GM19463 (cell line): ENCODE data around the gene GNPAT.
A peak's percentile ranks its signal among the peaks of the same experiment; 100 is the strongest.
"Not testable (repeated sequence)": the region's sequence is repeated elsewhere in the genome, so short reads cannot be mapped to it uniquely, and the experiment has no call there.

ENCODE experiments used
- ATAC-seq: cut with Tn5 transposase; IDR thresholded peaks from one replicate; pipeline ENCODE4 v1.9.1; 2021; ENCODE audit warnings: mild to moderate bottlenecking, moderate library complexity; ENCODE audit not compliant: unreplicated experiment

The GNPAT gene

DNA sequence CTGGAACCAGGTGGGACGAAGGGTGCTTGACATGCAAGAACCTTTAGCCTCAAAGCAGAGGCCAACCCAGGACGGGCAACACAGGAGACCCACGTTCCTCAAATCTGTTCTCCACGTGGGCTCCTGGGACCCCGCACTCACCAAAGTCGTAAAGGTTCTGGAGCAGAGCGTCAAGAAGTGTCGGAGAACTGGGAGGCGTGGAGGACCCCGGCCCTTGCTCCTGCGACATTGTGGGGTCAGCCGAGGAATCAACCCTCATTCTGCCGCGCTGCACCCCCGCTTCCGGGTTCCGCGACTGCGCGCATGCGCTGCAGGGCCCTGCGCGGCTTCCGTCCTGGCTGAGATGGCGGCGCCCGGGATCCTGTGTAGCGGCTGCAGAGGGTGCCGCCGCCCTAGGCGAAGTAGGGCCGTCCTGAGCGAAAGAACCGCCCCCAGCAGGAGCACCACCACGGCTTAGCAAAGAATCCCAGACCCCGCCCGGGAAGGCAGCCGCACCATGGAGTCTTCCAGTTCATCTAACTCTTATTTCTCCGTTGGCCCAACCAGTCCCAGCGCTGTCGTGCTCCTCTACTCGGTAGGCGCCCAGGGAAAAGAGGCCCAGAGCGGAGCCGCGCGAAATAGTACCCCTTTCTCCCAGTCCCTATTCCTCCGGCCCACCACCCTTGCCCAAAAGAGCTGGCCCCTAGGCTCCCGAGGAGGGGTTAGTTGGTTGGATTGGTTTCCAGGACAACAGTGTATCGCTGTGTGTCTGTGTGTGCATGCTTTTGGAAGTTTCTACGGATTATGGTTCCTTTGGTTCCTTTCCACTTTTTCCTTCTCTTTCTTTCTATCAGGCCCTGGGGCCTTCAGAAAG, at the start of gene GNPAT:
Gene GNPAT, plus strand, starts transcription at position 330 of the 853 bp plus-strand sequence. Its CDS starts 167 bp downstream, at position 497.
- ATAC-seq = peak; percentile 96

DNA sequence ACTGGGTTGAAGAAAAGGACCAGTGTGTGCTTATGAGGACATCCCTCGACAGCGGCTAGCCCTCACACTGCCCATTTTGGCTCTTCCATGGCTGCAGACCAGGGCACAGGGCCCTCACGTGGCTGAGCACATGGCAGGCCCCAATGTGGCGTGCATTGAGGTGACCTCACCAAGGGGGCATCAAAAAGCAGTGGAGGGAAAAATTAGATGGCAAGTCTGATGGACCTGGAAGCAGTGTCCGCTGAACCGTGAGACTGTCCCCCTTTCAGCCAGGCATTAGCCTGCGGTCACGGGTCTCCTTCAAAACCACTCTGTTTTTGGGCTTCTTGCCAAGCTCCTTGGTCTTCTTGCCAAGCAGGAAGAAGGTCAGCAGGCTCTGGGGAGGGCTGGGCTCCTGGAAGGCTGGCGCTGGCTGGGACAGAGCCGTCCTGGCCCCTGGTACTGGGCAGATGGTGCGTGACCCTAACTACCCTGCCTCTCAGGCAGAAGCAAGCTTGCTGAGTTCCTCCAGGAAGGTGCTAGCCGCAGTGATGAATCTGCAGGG, 48.3 kb upstream of the GNPAT start:
- no peak for ATAC-seq

DNA sequence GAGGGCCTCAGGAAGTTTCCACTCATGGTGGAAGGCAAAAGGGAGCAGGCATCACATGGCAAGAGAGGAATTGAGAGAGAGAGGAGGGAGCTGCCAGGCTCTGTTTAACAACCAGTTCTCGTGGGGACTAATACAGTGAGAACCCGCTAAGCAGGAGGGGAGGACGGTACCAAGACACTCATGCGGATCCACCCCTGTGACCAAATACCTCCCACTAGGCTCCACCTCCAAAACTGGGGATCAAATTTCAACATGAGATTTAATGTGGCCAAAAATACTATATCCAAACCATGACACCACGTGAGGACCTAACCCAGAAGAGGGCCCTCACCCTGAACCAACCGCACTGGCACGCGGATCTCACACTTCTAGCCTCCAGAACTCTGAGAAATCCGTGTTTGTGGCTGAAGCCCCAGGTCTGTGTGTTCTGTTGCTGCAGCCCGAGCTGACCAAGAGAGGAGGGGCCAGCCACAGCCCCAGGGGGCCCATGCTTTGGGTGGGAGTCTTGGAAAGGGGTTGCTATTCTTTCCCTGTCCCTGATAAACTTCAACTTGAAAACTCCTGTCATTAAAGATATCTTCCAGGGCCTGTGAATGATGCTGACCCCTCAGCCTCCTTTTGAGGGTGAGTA, 47.2 kb upstream of the GNPAT start:
- no peak for ATAC-seq

DNA sequence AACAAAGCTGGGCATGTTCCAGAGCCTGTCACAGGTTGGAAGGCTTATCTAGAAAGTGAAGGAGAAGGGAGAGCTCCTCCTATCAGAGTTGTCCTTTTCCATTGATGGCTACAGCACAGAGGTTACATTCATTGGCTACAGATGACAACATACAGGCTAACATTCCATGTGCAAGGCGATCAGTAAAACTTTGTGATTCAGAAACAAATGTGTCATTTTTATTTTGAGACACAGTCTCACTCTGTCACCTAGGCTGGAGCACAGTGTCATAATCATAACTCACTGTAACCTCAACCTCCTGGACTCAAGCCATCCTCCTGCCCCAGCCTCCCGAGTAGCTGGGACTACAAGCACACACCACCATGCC, 46.6 kb upstream of the GNPAT start:
- ATAC-seq = no peak

DNA sequence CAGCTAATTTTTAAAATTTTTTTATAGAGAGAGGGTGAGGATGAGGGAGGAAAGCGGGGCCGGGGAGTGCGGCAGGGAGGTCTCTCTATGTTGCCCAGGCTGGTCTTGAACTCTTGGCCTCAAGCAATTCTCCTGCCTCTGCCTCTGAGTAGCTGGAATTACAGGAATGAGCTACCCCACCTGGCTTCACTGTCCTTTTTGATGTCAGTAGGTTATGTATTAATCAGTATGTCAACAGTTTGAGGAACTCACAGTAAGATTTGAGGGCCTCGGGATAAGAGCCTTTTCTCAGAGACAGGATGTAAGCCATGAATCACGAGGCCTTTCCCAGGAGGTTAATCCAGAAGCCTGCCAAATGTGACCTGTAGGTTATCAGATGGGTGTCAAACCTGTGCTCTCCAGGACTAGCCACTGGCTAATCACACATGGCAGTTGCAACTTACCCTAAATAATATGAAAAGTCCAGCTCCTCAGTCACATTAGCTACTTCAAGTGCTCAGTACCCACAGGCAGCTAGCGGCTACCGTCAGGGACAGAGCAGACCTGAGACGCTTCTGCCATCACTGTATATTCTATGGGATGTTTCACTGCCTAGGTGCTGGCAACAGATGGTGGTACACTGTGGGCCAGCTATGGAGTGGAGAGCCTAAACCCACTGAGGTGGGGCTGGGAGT, 46.0 kb upstream of the GNPAT start:
- no peak for ATAC-seq

DNA sequence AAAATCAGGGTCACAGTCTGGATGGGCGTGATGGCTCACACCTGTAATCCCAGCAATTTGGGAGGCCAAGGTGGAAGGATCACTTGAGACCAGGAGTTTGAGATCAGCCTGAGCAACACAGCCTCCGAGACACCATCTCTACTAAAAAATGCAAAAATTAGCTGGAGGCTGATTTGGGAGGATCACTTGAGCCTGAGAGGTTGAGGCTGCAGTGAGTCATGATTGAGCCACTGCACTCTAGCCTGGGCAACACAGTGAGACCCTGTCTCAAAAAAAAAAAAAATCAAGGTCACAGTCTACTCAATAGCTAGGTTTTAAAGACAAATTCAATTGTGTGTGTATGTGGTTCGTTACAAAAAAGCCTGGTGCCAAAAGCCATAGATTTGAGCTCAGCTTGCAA, 44.7 kb upstream of the GNPAT start:
- no peak for ATAC-seq

DNA sequence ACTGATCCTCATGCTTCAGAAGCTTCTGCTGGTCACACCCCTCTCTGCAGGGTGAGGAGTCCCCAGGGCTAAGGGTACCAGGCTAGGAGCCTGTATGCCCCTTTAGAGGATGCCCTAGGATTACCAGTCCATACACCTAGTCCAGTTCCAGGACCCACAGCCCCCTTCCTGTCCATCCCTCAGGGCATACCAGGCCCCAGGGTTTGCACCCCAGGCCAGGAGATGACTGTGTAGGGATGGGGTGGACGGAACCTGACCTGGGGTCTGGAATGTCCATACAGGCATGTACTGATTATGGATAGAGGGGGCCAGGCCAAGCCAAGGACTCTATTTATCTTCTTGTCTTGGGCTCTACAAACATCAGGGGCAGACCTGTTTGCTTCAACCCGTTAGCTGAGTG, 44.3 kb upstream of the GNPAT start:
- ATAC-seq = no peak

DNA sequence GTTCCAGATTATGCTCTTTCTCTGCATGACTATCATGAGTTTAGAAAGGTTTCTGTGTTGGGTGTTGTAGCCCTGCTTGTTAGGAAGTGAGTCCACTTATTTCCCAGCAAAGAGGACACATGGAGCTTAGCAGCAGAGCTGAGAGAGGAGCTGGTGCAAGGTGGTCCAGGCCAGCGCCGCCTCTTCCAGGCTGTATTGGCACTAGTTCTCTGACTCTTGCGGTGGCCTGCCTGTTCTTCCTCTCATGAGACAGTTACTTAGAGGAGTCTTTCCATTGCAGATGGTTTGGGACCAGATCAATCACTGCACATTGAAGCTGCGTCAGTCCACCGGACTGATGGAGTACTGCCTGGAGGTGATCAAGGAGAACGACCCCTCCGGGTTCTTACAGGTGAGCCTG, 41.1 kb upstream of the GNPAT start:
- ATAC-seq = no peak

DNA sequence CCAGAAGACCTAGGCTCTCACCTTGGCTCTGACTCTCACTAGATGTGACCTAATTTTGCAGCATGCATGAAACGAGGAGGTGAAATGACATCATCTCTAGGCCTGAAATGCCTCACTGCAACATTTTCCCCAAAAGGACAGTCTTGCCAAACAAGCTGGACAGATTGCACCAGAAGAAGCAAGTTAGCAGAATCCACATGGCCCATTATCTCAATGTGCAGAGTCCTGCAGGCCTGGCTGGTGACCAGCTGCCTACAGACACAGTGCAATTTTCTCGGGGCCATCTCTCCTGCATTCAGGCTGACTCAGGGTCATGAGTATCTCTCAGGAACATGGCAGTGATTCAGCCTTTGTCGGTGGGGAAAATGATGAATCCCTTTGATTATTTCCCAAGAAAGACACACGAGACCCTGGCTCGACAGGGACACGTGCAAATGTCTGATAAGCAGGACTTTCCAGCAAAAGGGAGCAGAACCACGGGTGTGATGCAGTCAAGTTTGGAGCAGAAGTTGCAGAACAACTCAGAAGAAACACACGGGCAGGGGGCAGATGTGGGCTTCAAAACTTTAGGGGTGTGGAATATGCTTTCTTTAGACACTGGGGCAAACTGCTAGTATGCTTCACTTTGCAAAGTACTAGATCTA, 40.5 kb upstream of the GNPAT start:
- ATAC-seq = no peak

DNA sequence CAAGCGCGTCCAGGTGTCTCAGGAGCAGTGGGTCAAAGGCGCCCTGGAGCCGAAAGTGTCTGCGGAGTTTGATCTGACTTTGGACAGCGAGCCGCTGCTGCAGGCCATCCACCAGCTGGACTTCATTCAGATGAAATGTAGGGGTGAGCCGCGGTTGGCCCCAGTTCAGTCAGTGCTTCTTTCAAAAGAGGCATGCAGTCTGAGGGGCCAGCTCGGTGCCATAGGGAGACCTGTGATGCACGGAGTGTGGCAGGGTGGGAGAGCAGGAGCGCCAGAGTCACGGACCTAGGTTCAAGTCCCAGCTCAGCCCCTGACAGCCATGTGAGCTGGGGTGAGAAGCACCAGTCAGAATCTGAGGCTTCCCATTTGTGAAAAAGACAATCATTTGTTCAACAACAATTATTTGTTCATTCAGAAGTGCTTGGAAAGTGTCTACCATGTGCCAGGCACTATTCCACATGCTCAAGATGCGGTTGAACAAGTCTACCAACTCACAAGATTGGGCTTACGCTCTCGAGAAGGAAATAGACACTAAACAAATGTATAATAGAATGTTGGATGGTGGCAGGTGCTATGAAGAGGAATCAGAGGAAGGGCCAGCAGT, 39.5 kb upstream of the GNPAT start:
- ATAC-seq = no peak

DNA sequence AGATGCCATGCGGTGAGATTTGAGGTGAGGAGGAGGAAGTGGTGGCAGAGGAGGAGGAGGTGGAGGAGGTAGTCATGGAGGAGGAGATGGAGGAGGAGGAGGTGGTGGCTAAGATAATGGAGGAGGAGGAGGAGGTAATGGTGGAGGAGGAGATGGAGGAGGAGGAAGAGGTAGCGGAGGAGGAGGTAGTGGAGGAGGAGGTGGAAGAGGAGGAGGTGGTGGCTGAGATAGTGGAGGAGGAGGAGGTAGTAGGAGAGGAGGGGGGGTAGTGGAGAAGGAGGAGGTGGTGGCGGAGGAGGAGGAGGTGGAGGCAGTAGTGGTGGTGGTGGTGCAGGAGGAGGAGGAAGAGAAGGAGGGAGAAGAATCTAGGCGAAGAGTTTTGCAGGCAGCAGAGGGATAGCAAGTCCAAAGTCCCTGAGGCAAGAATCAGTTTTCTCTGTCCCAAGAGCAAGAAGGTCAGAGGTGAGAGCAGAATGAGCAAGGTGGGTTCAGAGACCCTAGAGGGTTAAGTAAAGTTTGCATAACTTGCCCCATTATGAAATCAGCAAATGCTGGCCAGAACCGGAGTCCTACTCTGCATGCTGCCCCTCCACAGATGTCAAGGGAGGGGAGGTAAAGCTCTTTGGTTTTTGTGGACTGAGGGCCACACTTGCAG, 38.9 kb upstream of the GNPAT start:
- no peak for ATAC-seq

DNA sequence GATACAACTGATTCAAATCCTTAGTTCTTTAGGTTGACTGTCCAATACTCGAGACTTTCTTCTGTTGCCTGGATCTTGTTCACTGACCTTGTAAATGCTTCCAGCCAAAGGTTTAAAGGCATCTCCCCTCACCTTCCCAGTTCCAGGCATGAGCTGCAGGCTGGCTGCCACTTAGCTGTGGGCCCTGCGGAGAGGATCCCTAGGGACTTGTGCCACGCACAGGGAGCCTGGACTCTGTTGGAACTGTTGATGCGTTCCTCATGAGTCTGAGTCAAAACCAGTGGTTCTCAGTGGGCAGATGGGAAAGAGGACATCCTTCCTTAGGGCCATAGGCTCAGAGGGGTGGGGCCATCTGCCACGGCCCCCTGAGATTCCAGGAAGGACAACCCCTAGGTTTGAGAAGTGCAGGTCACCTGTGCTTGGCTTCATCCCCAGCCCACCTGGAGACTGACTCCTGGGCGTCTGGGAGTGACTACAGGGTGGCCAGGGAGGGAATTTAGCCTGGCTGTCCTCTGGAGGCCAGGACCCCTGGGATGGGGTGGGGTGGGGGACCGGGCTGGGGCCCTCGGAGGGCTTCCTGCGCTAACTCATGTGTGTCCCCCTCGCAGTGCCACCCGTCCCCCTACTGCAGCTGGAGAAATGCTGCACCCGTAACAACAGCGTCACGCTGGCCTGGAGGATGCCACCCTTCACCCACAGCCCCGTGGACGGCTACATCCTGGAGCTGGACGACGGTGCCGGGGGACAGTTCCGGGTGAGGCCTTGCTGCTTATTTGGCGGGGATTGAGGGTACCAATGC, 37.6 kb upstream of the GNPAT start:
- ATAC-seq = no peak

DNA sequence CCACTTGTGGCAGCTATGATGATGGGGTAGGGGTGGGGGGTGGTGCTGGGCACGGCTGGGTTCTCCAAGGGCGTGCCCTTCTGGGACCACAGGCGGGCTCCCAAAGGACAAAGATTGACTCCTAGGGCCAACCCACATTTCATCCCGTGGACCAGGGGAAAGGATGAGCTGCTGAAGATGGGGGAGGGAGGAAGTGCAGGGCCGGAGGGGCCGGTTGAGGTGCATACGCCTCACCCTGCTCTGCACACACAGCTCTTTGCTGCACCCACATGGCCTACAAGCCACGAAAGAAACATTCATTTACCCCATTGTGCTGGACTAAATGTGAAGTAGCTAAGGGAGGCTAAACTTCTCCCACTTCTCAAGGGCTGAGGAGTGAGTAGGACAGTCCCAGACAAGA, 34.2 kb upstream of the GNPAT start:
- no peak for ATAC-seq

DNA sequence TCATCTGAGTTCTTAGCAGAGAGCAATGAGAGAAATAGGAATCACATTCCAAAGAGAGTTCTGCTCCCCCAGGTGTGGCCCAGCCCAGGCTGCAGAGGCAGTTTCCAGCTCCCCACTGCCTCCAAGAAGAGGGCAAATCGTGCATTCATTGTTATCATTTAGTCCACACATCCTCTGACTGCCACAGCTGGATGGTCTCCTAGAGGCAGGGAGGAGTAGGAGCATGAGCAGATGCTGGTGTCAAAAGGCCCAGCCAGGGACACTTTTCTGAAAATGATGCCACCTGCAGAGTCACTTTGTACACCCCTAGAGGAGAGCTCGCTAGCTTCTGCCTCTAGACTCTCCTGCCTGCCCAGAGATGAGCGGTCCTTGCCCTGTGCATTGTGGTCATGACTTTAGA, 33.6 kb upstream of the GNPAT start:
- no peak for ATAC-seq

DNA sequence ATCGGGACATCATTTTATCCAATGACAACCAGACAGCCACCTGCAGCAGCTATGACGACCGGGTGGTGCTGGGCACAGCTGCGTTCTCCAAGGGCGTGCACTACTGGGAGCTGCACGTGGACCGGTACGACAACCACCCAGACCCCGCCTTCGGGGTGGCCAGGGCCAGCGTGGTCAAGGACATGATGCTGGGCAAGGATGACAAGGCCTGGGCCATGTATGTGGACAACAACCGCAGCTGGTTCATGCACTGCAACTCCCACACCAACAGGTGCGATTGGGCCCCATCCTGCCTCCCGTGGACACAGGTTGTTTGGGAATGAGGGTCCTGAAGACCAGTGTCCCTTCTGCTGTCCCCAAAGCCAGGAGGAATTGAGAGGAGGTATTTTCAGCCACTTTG, 32.0 kb upstream of the GNPAT start:
- no peak for ATAC-seq

DNA sequence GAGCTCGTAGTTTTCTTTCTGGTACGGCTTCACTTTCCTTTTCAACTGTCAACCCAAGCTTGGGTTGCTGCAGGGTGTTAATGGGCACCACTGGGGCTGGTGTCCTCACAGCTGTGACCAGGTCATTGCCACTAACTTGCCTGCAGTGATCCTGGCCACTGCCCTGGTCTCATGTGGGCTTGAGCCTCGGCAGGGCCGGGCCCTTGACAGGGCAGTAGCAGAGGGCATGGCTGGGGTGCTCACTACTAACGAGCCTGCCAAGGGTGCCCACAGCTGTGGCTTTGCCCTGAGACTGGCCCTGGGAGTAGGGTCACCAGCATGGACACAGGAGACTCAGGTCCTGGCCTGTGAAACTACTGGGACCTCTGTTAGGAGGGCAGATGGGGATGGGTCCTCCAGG, 31.5 kb upstream of the GNPAT start:
- no peak for ATAC-seq

DNA sequence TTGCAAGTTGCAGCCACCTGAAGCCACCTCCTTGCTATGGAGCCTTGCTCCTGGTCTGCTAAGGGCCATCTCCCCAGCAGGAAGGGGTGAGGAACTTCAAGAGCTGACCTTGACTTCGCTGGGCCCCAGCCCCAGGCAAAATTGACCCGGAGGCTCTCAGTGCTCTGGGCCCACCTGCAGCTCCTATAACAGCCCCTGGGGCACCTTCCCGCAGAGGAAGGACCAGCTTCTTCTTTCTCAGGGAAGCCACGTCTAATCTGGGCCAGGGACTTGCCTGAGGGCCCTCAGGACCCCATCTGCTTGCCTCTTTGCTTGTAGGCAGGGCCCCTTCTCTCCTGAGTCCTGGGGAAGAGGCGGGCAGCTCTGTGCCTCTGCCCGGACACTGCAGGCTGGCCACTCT, 30.9 kb upstream of the GNPAT start:
- no peak for ATAC-seq

DNA sequence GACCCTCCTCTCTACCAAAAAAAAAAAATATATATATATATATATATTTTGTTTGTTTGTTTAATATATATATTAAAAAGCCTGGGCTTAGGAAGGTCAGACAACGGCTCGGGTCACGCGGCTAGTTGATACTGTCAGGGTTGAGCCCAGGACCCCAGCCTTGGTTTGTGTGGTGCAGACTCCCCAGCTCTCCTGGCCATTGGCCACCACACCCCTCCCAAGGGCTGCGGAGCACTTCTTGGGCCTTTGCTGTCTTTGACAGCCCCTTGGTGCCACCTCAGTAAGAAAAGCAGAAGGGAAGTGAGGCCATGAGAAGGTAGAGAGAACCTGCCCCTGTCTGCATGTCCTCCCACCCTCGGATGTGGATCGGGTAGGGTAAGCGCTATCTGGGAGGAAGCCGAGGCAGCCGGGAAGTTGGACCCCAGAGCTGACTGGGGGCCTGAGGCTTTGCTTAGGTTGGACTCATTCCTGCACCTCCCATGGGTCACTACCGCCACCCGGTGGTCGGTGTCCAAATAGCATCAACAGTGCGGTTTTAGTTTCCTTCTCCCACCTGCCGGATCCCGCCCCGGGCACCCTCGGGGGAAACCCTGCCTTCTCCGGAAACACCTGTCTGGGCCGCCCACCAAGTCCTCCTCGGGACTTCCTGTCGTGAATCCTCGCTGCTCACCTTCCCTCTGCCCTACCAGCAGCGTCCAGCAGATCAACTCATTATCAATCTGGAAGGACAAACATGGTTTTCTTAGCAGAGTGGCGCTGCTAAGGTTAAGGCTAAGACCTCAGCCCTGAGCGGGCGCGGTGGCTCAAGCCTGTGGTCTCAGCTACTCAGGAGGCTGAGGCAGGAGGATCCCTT, 29.8 kb upstream of the GNPAT start:
- ATAC-seq = peak; percentile 83

DNA sequence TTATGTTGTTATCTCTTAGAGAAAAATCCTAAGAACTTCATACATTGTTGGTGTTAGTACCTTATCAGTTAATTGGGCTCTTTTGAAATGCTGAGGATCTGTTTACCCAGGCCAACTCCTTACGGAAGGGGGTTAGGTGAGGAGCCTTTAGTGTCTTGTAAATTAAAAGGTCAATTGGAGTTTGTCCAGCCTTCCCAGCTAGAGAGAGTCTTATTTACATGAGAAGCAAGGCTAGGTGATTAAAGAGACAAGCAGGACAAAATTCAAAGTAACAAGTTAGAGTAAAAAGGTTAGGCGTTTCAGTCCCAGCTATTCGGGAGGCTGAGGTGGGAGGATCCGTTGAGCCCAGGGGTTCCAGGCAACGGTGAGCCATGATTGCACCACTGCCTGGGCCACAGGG, 28.7 kb upstream of the GNPAT start:
- not testable (repeated sequence) for ATAC-seq
